ENCODE results near the gene EVC2. TPM values are rescaled to one million over a fixed set of nuclear protein-coding genes. Genes with fewer than 3 reads are reported as not detected.

Gene EVC2
- total and polyA plus RNA-seq, 9 of the 15 experiments (the other 6 are each of a cell fraction or from before 2014, with no cell fraction given): 0.03 to 0.55 (median 0.38) TPM; not detected in 1

GRCh38 chr4:5545271-5545670 lies 163.1 kb downstream of the EVC2 start:
- no peaks in the 10 kb centered on the region for H3K9me3 ChIP-seq (replicated peaks; ENCODE audit: control insufficient read depth, insufficient read depth, low read depth, low read length)
- no TSS peak for BruUV-seq (replicated peaks)
- TF ChIP-seq ZNF316 (IDR thresholded peaks at IDR 0.05) (no peak), ASH1L (IDR thresholded peaks at IDR 0.05; ENCODE audit: borderline replicate concordance, low read depth, partially characterized antibody) (no peak), TBL1XR1 (IDR thresholded peaks at IDR 0.05; ENCODE audit: low read length in 2 of 2) (no peak), PBX2 (CRISPR knock-in tag; IDR thresholded peaks at IDR 0.05; ENCODE audit: low read depth) (no peak), PBX2 (tag; conservative IDR thresholded peaks at IDR 0.05; ENCODE audit: low read depth) (no peak), SUPT5H (IDR thresholded peaks at IDR 0.05) (no peak), RUNX1 (IDR thresholded peaks at IDR 0.05; ENCODE audit: low read depth) (no peak), ZNF282 (CRISPR knock-in tag; IDR thresholded peaks at IDR 0.05) (no peak), RCOR1 (IDR thresholded peaks at IDR 0.05; ENCODE audit: borderline replicate concordance in 1 of 2, low read depth in 2 of 2, low read length in 2 of 2) (no peak), NR2C1 (IDR thresholded peaks at IDR 0.05) (no peak), NR2C1 (tag; IDR thresholded peaks at IDR 0.05) (no peak), MLLT1 (IDR thresholded peaks at IDR 0.05) (no peak), ZBTB1 (CRISPR knock-in tag; IDR thresholded peaks at IDR 0.05; ENCODE audit: borderline replicate concordance, low read depth) (no peak), ZBTB26 (CRISPR knock-in tag; IDR thresholded peaks at IDR 0.05) (no peak), CHD1 (IDR thresholded peaks at IDR 0.05; ENCODE audit: low read length) (no peak), ZBTB43 (CRISPR knock-in tag; IDR thresholded peaks at IDR 0.05) (no peak), ZNF274 (IDR thresholded peaks at IDR 0.05; ENCODE audit: borderline replicate concordance, low read depth, low read length) (no peak), RBM22 (IDR thresholded peaks at IDR 0.05; ENCODE audit: low read depth, low read length, poor library complexity, severe bottlenecking) (no peak), SNAPC5 (CRISPR knock-in tag; IDR thresholded peaks at IDR 0.05) (no peak)

More at GRCh38 chr4:5545271-5545670, 163.1 kb downstream of the EVC2 start:
- no peak overlapping the region for H3K9ac ChIP-seq (ENCODE audit: insufficient read depth in 1 of 2, low read depth in 2 of 2, low read length in 2 of 2)
- H3K4me1 ChIP-seq (replicated peaks in 1 of 2; ENCODE audit: control insufficient read depth in 2 of 2, insufficient read depth in 2 of 2, low read length in 2 of 2): no peaks in the 10 kb centered on the region
- H3K27me3 ChIP-seq (ENCODE audit: control insufficient read depth in 2 of 2, insufficient read depth in 2 of 2, low read length in 2 of 2): no peaks in the 10 kb centered on the region; a peak in 1 of 5 replicates
- H4K20me1 ChIP-seq (replicated peaks; ENCODE audit: control insufficient read depth, insufficient read depth, low read length): no peaks in the 10 kb centered on the region
- ChIA-PET CTCF (ENCODE audit: low intra/inter-chr PET ratio) (no interaction called here), POLR2A (no interaction called here)
- in situ Hi-C loops (cut with MboI) (no loop called here), intact Hi-C loops (cut with micrococcal nuclease) (no loop called here)
- H3K4me2 ChIP-seq (ENCODE audit: insufficient read depth, low read length): no peak overlapping the region
- no peaks in the 10 kb centered on the region for H3K9me1 ChIP-seq (ENCODE audit: control insufficient read depth, insufficient read depth, low read length)
- H3K36me3 ChIP-seq (ENCODE audit: control insufficient read depth, insufficient read depth, low read length): no peaks in the 10 kb centered on the region
- DNase-seq (ENCODE audit: extremely low read depth in 1 of 4, low spot score in 3 of 4) (no peak), FAIRE-seq (no peak), ATAC-seq (no peak)
- H3K27ac ChIP-seq (ENCODE audit: extremely low read depth, low read depth, low read length): no peak overlapping the region
- no peak overlapping the region for H2AFZ ChIP-seq (ENCODE audit: low read depth, low read length)
- H3K79me2 ChIP-seq (ENCODE audit: control insufficient read depth, insufficient read depth, low read length): no peaks in the 10 kb centered on the region
- WGBS (ENCODE audit: insufficient coverage, low coverage, missing lambda C conversion rate): 0% methylated on average over 2 of the region's 2 CpGs
- no peak overlapping the region for H3K4me3 ChIP-seq
